ENCODE measurements around the gene CCL7.

GRCh38 chr17:34249478-34249877, 20.5 kb upstream of the CCL7 start:
- no peak for TF ChIP-seq CTCF (IDR thresholded peaks at IDR 0.05; ENCODE audit: insufficient read depth, low read length)
- no peak for TF ChIP-seq REST (IDR thresholded peaks at IDR 0.05; ENCODE audit: insufficient replicate concordance, low read depth)
- no peak for TF ChIP-seq SPI1 (IDR thresholded peaks at IDR 0.05; ENCODE audit: borderline replicate concordance, low read depth)
- TF ChIP-seq POLR2AphosphoS5 (IDR thresholded peaks at IDR 0.05; ENCODE audit: low read depth) = no peak

All from HL-60 (cell line).